Measurements from ENCODE around the gene LDHB. TPM values are rescaled to one million over a fixed set of nuclear protein-coding genes. Genes with fewer than 3 reads are reported as not detected.

The LDHB gene
- total RNA-seq, 1 experiment from 2014 or later = 1,454 TPM

- Histone ChIP-seq H3K36me3 (ENCODE audit: control insufficient read depth in 1 of 2, insufficient read depth in 2 of 2, low read length in 2 of 2) (no peaks in the 10 kb centered on the region), H3K27me3 (ENCODE audit: insufficient read depth, low read length) (no peaks in the 10 kb centered on the region)
Observed at GRCh38 chr12:21585485-21585884, 72.2 kb downstream of the LDHB start.

More at GRCh38 chr12:21585485-21585884, 72.2 kb downstream of the LDHB start:
- no peak overlapping the region for H3K4me3 ChIP-seq (replicated peaks in 1 of 2; ENCODE audit: low read depth in 1 of 2, low read length in 2 of 2)
- H2AFZ ChIP-seq (ENCODE audit: low read depth, low read length, poor library complexity, severe bottlenecking) = no peak overlapping the region
- H3K27ac ChIP-seq (ENCODE audit: low read depth, low read length) = no peak overlapping the region
- intact Hi-C loops (cut with micrococcal nuclease) = no loop called here
- TF ChIP-seq RAD21 (IDR thresholded peaks at IDR 0.05; ENCODE audit: low read depth) (no peak), MAX (IDR thresholded peaks at IDR 0.05) (no peak), FOSL1 (IDR thresholded peaks at IDR 0.05; ENCODE audit: low read depth) (no peak), JUND (IDR thresholded peaks at IDR 0.05) (no peak), SIN3A (IDR thresholded peaks at IDR 0.05; ENCODE audit: low read depth) (no peak), SP1 (IDR thresholded peaks at IDR 0.05; ENCODE audit: low read depth) (no peak), REST (IDR thresholded peaks at IDR 0.05; ENCODE audit: low read depth) (no peak), YY1 (IDR thresholded peaks at IDR 0.05; ENCODE audit: extremely low read depth, insufficient replicate concordance, low read depth, low read length) (no peak), POLR2A (IDR thresholded peaks at IDR 0.05; ENCODE audit: borderline replicate concordance, extremely low read depth, insufficient read depth, insufficient read length) (no peak), ATF3 (IDR thresholded peaks at IDR 0.05) (no peak), CEBPB (IDR thresholded peaks at IDR 0.05; ENCODE audit: low read depth) (no peak), EZH2phosphoT487 (IDR thresholded peaks at IDR 0.05; ENCODE audit: borderline replicate concordance) (no peak), POLR2AphosphoS5 (IDR thresholded peaks at IDR 0.05; ENCODE audit: low read depth, low read length) (no peak), ZNF274 (IDR thresholded peaks at IDR 0.05; ENCODE audit: low read depth, low read length) (no peak), EGR1 (IDR thresholded peaks at IDR 0.05; ENCODE audit: low read depth) (no peak), TCF7L2 (IDR thresholded peaks at IDR 0.05; ENCODE audit: borderline replicate concordance, extremely low read depth, insufficient read depth, insufficient read length) (no peak), EZH2 (IDR thresholded peaks at IDR 0.05) (no peak), CBX3 (IDR thresholded peaks at IDR 0.05; ENCODE audit: low read depth) (no peak)
- H3K9me2 ChIP-seq (ENCODE audit: insufficient read depth) = no peaks in the 10 kb centered on the region
- ChIA-PET CTCF (no interaction called here), RAD21 (ENCODE audit: low non-redundant PET in 1 of 2, low total read pairs in 2 of 2, uncharacterized antibody in 2 of 2, unreplicated experiment in 2 of 2) (no interaction called here), POLR2A (no interaction called here)
- DNase-seq (ENCODE audit: low read depth, low spot score) = no peak
- H3K9ac ChIP-seq (ENCODE audit: low read length) = no peak overlapping the region
- no peaks in the 10 kb centered on the region for H4K20me1 ChIP-seq (ENCODE audit: insufficient read depth)
- no peaks in the 10 kb centered on the region for H3K79me2 ChIP-seq (ENCODE audit: insufficient read depth, low read length)
- BruUV-seq (replicated peaks) = no TSS peak
- no peaks in the 10 kb centered on the region for H3K4me1 ChIP-seq (ENCODE audit: control insufficient read depth in 1 of 2, insufficient read depth in 2 of 2, low read length in 2 of 2)
- no peak overlapping the region for H3K4me2 ChIP-seq (ENCODE audit: low read length)
- ATAC-seq = no peak
- H3K9me3 ChIP-seq (ENCODE audit: control insufficient read depth in 1 of 2, insufficient read depth in 1 of 2, low read depth in 1 of 2, low read length in 2 of 2) = no peaks in the 10 kb centered on the region

Other genes starting within 250 kb of the LDHB start
- 17.3 TPM for gene PYROXD1, start 220.2 kb downstream of the LDHB start, total RNA-seq (2021; ENCODE audit: unreplicated experiment)
- gene RECQL, start 156.2 kb downstream of the LDHB start, total RNA-seq (2021; ENCODE audit: unreplicated experiment) = 21.3 TPM
- gene GOLT1B, start 156.1 kb downstream of the LDHB start, total RNA-seq (2021; ENCODE audit: unreplicated experiment) = 43.5 TPM
- gene SPX, start 131.5 kb downstream of the LDHB start, total RNA-seq (2021; ENCODE audit: unreplicated experiment) = 0.76 TPM
- gene GYS2, start 53.0 kb downstream of the LDHB start, total RNA-seq (2021; ENCODE audit: unreplicated experiment) = not detected
- 0.17 TPM for gene KCNJ8, start 116.9 kb upstream of the LDHB start, total RNA-seq (2021; ENCODE audit: unreplicated experiment)

Data from HCT116 (cell line).